CD4-positive, alpha-beta T cell treated with Interleukin-12 subunit alpha and Interleukin-12 subunit beta, for 1 hour (primary cell): ENCODE measurements around the gene IGSF21.
A peak's percentile ranks its signal among the peaks of the same experiment; 100 is the strongest.
"Not testable (repeated sequence)": the region's sequence is repeated elsewhere in the genome, so short reads cannot be mapped to it uniquely, and the experiment has no call there.

Source experiments
- DNase-seq: peaks from one replicate; pipeline ENCODE4 v3.0.0-alpha.2; 2020

The IGSF21 gene

DNA sequence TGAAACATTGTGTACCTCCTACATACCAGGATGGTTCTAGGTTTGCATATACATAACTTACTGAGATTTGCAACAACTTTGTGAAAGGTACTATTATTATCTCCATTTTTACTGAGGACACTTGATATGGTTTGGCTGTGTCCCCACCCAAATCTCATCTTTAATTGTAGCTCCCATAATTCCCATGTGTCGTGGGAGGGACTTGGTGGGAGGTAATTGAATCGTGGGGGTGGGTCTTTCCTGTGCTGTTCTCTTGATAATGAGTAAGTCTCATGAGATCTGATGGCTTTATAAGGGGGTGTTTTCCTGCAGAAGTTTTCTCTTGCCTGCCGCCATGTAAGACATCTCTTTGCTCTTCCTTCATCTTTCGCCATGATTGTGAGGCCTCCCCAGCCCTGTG, 40.1 kb downstream of the IGSF21 start:
- DNase-seq = no peak

DNA sequence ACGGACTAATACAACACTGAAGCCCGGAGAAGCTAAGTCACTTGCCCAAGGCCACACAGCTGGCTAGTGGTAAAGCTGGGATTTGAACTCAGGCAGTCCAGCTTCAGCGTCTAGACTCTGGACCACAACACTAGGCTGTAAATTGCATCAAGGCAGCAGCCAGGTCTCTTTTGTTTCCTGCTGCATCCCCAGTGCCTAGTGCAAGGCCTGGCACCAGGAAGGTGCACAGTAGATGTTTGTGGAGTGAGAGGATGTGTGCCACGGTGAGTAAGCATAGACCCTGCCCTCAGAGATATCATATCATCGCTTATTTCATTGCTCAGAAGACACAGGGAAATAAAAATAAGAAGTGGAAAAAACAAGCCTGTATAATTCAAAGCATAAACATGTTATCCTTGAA, 40.9 kb downstream of the IGSF21 start:
- no peak for DNase-seq

- DNase-seq = no peak
Observed at GRCh38 chr1:18149027-18149641, 41.5 kb downstream of the IGSF21 start.

GRCh38 chr1:18151436-18152122, 44.0 kb downstream of the IGSF21 start:
- DNase-seq = no peak

DNA sequence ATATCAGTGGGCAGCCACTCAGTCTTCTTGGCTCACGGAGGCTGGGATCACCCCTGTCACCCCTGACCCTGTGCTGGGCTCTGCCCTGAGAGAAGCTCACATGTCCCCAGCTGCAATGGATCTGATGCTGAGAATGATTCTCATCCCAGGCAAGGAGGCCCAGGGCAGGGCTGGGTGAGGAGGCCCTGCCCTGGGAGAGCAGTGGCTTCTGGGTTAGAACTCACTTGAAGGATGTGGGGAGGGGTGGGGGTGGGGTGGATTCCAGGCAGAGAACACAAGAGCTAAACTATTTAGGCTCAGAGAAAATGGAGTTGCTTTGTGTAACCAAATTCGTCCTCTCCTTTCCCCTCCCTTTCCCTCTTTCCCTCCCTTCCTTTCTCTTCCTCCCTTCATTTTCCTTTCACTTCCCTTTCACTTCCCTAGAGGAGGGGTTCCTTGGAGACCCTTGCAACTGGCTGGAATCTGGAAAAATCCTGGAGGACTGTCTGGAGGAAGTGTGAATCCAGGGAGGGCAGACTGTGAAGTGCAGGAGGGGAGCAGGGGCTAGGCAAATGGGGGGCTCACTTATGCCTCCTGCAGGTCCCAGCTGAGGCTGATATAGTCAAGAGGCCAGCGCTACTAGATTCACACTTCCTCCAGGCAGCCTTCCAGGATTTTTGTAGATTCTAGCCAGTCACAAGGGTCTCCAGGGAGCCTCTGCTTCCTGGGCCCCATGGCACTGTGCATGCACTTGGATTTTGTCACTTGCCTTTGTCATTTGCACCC, 47.0 kb downstream of the IGSF21 start:
- no peak for DNase-seq

- no peak for DNase-seq
Observed at GRCh38 chr1:18155881-18156385, 48.3 kb downstream of the IGSF21 start.

DNA sequence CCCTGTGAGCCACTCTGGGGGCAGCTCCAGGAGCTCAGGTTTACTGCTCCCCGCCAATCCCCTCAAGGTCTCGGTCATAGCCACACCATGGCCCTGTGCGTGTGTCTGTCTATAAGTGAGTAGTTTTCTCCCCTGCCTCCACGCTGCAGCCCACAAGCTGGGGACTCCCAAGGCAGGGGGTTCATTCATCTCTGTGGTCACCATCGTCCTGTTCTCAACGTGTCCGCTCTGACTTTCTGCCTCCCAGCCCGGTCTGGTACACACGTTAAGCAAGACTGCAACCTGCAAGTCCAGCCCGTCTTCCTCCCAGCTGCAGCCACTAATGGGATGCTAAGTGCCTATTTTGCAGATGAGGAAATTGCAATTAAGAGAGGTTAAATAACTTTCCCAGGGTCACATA, 49.8 kb downstream of the IGSF21 start:
- DNase-seq = no peak

DNA sequence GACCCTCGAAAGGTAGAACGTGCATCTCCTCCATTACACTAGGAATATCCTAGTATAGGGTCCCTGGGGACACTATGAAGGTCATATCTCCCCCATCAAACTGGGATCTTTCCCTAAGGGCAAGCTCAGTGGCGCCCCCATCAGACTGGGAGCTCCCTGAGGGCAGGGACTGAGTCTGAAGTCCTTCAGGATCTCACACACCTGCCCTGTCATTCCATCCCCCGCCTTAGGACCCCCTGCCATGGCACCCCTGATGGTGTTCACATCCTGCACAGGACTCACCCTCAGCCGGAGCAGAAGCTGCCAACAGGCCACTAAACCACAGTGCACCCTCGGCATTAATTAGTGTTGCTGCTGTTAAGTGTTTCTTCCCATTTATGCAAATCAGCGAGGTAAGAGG, 50.4 kb downstream of the IGSF21 start:
- no peak for DNase-seq

DNA sequence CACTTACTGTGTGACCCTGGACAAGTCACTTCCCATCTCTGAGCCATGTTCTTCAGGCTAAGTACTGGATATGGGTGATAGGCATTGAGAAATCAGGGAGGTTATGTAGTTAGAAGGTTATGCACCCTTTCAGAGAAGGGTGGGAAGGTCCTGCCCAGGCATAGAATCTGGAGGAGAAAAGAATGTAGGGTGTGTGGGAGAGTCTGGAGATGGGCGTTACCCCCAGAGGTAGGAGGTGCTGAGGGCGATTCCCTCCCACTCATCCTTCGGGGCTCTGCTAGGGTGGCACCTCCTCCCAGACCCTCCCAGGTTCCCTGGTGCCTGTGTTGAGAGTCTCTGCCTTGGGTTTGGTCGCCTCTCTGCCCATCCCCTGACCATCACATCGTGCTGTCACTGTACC, 51.1 kb downstream of the IGSF21 start:
- no peak for DNase-seq

DNA sequence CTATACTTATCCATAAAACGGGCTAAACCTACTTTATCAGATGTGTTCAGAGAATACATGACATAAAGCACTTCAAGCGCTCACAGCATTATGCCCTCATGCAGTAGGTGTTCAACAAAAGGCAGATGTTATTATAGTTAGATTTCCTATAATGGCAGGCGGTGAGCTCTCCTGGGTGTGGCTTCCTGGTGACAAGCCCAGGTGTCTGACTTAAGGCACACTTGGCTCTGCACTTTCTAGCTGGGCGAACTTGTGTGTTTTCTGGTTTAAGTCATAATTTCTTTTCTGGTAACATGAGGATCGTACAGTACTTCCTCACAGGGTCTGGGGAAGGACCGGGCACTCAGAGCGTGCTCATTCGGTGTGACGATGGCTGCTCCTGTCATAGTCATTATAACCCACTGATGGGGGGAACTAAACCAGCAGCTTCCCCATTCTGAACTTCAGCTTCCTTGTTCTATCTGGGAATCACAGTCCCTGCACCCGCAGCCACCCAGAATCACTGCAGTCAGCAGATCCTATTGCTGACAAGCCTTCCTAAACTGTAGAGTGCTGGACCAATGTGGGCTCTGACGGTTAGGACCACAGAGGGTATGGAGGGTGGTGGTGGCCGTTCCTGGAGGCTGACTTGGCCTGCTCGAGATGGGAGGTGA, 52.8 kb downstream of the IGSF21 start:
- peak; percentile 3 for DNase-seq

GRCh38 chr1:18161690-18162089, 54.1 kb downstream of the IGSF21 start:
- no peak for DNase-seq

DNA sequence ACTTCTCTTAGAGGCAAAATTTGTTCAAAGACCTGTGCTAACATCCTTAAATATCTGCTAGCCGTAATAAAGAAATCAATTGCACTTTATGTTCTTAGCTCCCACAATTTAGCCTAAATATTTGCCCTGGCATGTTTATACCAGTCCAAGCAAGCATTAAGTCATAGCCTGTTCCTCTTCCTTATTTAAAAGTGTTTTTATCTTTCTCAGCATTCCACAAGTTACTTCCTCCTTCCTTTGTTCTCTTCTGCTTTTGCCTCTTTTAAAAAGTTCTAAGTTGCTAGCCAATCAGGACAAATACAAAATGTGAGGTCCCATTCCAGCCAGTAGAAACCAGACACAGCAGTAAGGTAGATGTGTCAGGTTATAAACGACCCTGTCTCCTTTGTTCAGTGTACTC, 58.0 kb downstream of the IGSF21 start:
- DNase-seq = not testable (repeated sequence)

DNA sequence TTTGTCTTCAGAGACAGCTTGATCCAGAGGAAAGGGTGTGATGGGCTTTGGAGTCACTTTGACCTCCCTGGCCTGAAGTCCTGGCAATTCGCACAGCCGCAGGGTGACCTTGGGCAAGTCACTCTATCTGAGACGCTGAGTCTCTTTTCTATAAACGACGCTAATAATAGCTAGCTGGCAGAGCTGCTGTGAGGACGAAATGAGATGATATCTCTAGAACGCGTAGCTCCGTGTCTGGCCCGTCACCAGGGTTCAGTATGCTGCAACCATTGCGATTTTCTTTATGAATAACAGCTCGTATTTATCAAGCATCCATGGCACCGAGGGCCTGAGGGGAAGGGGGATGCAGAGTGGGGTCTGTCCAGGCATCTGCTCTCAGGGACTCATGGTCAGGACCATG, 58.7 kb downstream of the IGSF21 start:
- DNase-seq = no peak

DNA sequence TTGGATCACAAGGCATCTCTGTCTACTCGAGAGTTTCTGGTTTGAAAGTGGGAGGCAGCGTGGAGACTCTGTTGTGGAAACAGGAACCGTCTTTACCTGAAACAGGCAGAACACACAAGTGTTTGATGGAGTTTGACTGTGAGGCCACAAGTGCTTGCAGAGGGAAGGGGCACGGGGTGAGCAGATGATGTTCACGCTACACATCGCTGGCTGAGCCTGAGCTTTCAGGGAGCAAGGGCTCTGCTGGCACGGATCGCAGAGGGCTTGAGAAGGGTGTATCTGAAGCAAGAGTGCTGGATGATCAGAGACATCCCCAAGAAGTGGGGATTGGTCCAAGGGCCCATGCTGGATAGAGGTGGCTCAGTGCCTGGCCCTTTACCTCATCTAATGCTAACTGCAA, 59.3 kb downstream of the IGSF21 start:
- DNase-seq = no peak

DNA sequence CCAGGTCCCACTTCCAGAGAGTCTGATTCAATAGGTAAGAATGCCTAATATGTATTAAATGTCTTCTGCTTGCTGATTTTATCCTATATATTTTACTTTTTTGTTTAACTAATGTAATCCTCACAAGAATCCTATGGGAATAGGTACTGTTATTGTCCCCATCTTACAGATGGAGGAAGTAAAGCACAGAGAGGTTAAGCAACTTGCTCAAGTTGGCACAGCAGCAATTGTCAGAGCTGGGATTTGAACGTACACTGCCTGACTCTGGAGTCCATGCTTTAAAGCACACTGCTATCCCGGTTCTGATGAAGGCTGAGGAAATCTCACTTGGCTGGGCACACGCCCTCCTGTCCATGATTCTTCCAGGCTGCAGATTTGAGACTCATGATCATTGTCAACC, 62.8 kb downstream of the IGSF21 start:
- no peak for DNase-seq

DNA sequence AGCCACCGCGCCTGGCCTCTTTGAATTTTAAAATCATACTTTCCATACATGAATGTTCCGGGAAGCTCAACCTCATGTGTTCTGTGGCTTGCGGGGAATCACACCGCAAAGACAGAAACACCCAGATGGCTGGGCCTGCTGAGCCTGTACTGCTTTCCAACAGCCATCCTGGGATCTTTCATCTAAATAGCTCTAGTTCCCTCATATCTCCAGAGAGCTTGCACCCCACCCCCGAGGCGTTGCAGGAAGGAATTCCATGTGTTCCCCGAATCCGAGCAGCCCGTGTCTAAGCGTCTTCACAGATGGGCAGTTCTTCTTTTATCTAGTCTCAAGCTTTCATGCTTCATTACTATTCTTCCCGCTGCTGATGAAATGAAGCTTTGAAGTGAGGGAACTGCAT, 66.4 kb downstream of the IGSF21 start:
- no peak for DNase-seq

- no peak for DNase-seq
Observed at GRCh38 chr1:18175051-18175450, 67.5 kb downstream of the IGSF21 start.

DNA sequence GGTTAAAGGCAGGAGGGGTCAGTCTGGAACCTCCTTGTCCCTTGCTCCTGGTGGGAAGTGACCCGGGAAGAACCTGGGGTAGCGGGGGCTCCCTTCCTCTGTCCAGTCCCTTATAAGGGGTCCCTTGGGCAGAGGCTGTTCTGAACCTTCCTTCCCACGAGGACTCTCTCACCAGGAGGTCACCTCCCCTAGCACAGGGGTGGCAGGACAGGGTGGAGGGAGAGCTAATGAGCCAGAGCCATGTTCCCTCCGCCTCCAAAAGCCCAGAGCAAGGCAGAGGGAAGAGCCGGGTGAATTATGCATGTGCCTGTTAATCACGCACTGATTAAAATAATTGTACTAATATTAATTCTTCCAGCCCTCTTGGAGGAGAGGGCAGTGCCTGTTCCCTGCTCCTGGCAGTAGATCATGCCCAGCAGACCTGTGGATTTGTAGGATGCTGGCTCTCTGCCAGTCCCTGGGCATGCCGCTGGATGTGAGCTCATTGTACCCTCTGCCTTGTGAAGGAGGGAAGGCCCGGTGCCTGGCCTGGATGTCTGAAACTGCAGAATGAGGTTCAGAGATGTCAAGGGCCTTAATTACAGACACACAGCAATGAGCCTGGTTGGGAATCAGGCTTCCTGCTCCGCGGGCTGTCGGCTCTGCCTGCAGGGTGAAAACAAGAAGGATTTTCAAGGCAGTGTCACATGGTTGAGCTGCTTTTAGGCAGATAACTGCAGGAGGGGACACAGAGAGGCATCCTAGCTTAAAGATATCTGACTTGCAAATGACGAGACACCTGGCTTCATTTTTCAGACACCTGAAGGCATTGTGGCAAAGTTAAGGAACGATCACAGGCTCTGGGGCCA, 68.2 kb downstream of the IGSF21 start:
- no peak for DNase-seq

DNA sequence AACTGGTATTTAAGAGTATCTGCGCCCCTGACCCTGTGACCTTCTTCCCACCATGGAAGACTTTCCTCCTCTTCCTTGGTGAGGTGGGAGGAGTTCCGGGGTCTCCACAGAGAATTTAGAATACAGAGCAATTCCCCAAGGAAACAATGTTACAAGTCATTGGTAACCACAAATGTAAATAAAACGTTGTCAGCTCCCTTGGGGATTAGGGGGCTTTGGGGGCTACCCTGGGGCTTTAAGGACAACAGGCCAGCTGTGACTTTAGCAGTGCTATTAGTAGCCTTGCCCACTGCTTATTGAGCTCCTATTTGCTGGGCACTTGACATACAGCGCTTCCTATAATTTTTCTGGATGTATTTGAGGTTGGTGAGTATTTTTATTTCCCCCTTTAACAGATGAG, 69.0 kb downstream of the IGSF21 start:
- DNase-seq = no peak

- DNase-seq = no peak
Observed at GRCh38 chr1:18178111-18178510, 70.5 kb downstream of the IGSF21 start.

DNA sequence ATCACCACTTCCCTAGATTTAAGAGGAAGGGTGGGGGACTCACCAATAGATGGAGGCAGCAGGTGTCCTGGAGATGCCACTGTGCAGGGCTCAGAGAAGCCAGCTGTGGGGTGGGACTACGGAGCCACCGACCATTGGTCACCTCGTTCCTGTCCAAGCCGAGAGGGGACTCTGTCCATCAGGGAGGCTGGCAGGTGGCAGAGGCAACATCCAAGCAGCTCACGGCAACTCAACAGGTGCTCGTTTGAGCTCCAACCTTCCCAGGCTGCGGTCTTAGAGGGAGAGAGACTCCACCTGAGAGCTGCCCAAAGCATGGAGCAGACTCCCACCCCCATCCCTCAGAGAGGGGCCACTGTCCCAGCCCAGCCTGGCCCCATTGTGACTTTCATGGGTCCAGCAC, 71.4 kb downstream of the IGSF21 start:
- DNase-seq = no peak

GRCh38 chr1:18182398-18183160, 75.0 kb downstream of the IGSF21 start:
- no peak for DNase-seq
